NCI-H128 (cell line): ENCODE results near the gene MED28.

Experiments used
- DNase-seq: peaks from one replicate; lab custom pipeline; 2025; ENCODE audit not compliant: unreplicated experiment; lab: John Stamatoyannopoulos, UW

Gene MED28

DNA sequence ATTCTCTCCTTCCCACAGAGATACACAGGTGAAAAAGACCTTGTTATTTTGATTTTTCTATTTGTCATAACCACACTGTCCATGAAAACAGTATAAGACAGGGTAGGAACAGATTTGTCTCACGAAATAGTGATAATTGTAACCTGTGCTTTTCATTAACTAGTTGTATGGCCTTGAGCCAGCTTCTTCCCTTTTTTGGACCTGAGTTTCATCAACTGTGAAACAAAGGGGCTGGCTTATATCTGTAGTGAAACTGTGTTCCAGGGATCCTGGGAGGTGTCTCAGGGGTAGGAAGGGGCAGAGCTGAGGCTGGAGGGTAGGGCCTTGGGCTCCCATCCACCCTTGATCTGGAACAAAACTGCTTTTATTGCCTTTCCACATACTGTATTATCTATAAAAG, 50.9 kb downstream of the MED28 start:
- DNase-seq, result no peak

DNA sequence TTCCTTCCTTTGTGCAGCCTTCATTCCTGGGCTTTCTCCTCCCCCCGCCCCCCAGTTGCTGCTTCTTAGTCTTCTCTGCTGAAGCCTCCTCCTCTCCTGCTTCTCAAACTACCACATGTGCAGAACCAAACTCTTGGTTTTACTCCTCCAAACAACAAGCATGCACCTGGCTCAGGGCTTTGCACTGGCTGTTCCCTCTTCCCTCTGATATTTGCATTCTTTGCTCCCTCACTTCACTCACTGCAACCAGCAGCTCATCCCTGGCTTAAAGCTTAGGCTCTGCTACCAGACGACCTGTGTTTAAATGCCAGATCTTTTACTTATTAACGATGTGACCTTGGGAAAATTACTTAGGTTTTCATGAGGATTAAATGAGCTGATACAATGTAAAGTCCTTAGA, 51.4 kb downstream of the MED28 start:
- no peak for DNase-seq

DNA sequence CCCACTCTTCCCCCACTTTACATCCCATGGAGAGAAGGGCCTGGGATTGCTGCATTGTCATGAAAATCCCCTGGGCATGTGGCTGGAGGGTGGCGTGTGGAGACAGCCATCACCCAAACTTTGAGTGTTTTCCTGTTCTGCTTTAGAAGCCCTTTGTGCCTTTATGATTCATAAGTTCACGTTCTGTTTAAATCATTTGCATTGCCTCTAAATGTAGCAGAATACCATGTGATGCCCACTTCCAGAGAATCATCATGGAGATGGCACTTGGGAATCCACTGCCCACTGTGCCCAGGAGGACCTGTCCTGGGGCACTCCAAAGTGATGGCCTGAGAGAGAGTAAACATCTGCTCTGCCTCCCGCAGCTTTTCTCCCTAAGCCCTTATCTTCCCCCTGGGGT, 52.8 kb downstream of the MED28 start:
- no peak for DNase-seq

- peak; percentile 38 for DNase-seq
These were observed 53.3 kb downstream of the MED28 start for GRCh38 chr4:17667653-17668201.

GRCh38 chr4:17670423-17670822, 56.0 kb downstream of the MED28 start:
- no peak for DNase-seq

DNA sequence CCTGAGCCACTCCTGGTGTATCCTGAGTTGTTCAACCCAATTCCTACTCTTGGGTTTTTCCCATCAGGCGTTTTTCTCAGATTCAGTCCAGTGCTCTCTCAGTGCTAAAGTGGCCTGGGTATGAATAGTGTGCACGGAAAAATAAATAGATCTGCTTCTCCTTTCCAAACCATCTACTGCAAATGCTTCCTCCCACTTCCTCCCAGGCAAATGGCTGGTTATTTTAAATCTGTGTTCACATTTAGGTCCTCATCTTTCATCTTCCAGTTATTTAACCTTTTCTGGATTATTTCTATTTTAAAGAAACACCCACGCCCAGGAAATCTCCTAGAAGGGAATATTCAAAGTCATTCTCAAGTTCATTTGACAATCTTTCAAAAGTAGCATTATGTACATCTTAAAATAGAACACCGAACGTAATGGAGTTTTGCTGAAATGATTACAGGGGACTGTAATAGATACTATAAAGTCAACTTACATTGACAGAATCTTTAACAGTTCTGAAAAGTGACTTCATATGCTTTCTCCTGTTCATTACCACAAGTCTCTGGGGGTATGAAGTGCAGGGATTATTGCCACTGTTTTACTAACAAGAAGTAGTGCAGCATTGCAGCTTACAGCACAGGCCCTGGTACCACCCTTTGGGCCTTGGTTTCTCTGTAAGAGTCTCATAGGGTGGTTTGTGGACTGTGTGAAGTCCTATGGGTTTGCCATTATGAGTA, 66.3 kb downstream of the MED28 start:
- DNase-seq, result no peak

- no peak for DNase-seq
These were observed 67.1 kb downstream of the MED28 start for GRCh38 chr4:17681281-17682221.

GRCh38 chr4:17682222-17682566, 67.8 kb downstream of the MED28 start:
- no peak for DNase-seq
